HG03097 (cell line): ENCODE measurements around the gene SNRPD2.

Experiments used
- ATAC-seq: cut with Tn5 transposase; IDR thresholded peaks from one replicate; pipeline ENCODE4 v1.9.1; 2021; ENCODE audit not compliant: unreplicated experiment, low FRiP score

Gene SNRPD2

DNA sequence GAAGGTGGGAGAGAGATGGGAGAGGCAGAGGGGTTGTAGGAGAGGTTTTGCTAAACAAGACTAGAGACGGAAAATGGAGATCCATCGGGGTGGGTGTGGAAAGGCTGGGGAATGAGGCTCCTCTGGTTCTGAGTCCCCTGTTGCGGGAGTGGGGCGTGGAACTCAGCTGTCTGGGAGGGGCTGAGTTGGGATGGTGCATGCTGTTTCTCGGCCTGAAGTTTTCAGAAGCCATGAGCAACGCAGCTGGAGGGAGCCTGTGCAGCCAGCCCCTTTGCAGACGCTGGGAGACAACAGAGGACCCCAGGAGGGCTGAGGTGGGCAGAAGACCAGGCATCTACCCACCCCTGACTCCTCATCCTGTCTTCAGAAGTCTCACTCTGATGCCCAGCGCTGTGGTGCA lies 31.1 kb downstream of the SNRPD2 start:
- no peak for ATAC-seq

DNA sequence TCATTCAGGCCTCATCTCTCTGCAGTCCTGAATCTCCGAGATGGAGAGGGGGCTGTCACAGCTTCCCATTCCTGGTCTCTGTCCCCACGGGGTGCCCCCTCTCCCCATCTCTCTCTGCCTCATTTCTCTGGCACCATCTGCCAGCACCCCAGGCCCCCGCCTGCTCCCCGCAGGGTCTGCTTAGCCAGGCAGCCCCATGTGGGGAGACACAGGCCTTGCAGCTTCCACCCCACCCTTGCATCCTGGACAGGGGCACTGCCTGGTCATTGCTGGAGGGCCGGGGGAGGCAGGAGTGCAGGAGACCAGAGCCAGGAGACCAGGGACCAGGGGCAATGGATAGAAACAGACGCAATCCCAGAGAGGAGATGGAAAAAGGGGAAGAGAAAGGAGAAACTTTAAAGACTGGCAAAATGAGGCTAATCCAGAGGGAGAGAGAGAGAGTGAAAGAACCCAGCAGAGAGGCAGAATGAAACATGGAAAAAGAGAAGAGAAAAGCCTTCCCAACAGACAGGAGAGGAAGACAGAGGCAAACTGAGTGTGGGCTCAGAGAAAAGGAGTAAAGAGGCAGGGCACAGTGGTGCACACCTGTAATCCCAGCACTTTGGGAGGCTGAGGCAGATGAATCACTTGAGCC lies 32.5 kb downstream of the SNRPD2 start:
- no peak for ATAC-seq

DNA sequence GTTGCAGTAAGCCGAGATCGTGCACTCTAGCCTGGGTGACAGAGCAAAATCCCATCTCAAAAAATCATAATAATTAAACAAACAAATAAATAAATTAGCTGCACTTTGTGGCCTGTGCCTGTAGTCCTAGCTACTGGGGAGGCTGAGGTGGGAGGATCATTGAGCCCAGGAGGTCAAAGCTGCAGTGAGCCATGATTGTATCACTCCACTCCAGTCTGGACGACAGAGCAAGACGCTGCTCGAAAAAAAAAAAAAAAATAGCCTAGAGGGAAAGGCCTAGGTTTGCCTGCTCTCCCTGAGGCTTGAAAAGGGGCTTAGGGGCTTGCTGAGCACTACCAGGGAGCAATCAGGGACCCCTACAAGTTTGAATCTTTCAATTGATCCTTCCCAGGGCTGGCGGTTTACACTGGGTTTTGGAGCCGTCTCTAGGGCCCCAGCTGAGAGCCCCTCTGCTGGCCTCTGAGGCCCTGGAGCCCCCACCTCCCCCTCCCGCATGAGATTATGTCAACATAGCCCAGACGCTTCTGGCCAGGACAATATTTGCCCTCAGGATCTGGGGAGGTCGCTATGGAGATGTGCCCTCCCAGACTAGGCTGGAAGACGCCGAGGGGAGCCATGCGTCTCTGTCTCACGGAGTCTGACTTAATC lies 34.1 kb downstream of the SNRPD2 start:
- no peak for ATAC-seq

DNA sequence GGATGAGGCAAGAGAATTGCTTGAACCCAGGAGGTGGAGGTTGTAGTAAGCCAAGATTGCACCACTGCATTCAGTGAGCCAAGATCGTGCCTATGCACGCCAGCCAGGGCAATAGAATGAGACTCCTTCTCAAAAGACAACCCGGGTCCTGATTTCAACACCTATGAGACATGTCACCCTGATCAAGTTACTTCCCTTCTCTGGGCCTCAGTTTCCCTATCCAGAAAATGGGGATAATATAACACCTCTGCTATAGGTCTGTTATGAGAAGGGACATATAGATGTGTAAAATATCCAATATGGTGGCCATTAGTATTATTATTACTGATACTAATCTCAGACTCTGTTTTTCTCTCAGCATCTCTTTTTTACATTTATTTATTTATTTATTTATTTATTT lies 36.7 kb downstream of the SNRPD2 start:
- no peak for ATAC-seq

DNA sequence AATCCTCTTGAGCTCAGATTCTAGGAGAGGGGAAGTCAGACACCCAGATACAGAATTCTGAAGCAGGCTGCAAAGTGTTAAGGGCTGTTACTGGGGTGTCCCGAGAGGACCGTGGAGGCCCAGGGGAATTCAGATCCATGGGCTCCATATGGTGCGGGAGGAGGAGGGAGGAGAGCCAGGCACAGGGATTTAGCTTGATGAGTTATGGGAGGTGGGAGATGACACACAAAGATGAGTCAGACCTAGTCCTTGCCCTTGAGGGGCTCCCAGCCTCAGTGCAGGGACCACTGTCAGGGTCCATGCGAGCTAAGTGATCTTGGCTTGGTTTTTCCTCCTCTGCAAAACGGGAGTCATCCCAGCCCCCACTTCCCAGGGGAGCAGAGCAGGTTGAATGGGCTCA lies 38.1 kb downstream of the SNRPD2 start:
- no peak for ATAC-seq

DNA sequence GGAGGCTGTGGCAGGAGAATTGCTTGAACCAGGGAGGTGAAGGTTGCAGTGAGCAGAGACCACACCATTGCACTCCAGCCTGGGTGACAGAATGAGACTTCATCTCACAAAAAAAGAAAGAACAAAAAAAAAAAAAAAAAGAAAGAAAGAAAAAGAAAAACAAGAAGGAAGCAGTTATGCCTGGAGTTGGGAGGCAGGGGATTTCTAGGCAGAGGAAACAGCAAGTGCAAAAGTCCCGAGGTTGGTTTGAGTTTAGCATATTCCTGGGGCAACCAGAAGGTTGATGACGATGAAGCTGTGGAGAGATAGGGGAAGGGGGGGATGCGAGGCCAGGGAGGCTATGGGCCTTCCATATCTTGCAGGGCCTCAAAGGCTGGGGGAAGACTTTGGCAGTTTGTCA lies 41.0 kb downstream of the SNRPD2 start:
- no peak for ATAC-seq

DNA sequence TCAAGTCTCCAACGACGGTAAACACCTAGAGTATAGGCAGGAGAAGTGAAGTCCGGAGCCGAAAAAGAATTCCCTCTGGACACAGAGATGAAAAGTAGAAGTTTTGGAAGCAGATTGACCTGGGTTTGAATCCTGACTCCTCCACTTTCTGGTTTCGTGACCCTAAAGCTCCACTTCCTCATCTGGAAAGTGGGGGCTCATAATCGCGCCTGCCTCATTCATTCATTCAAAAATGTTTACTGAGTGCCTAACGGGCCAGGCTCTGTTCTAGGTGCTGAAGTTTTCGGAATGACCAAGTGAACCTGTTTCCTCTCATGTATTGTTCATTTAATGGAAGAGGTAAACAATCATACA lies 45.4 kb downstream of the SNRPD2 start:
- no peak for ATAC-seq

DNA sequence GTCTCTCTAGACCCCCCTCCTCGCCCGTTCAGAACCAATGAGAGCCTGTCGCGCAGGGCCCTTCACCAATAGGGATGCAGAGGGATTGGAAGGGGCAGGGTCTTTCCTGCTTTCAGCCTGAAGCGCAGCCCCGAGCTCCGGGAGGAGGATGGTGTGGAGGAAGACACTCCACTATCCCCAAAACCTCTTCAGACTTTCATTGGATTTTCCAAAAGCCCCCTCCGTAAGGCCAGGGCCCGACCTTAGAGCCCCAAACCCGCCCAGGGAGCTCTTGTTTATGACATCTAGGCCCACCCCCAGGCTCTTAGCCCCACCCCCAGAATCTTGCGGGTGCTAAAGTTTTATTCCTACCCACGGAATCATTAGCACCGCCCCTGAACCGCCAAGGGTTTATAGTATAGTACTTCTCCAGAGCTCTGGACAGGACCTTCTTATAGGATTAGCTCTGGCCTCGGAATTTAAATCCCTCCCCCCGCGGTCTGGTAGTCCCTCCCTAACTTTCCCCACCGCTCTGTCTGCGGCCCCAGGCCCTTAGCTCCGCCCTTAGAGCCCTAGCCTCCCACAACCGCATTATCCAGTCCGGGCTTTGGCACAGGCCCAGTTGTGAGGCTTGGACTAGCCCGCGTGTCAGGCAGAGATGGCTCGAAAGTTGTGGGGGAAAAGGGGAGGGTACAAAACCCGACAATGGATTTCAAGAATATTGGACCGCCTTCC lies 46.0 kb downstream of the SNRPD2 start:
- no peak for ATAC-seq

DNA sequence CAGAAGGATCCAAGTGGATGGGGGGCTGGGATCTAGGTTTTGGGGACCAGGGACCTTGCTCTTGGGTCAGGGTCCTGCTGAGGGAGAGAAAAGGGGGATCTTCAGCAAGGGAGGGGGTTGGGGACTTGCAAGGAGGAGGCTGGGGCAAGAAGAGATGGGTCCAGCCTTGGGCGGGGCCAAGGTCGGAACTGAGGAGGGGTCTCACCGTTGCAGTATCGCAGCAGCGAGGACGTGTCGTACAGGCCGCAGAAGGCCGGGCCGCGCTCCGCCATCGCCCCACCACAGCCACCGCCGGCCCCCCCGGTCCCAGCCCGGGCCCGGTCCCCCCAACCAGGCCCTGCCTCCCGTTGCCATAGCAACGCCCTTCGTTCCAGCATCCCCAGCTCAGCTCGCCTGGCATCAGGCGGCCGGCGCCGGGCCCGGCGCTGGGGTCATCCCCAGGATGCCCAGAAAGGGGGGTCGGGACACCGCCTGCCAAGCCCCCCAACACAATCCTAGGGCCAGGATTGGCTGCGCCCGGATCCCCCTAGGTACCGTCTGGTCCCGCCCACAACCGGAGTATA lies 46.6 kb downstream of the SNRPD2 start:
- ATAC-seq: no peak

DNA sequence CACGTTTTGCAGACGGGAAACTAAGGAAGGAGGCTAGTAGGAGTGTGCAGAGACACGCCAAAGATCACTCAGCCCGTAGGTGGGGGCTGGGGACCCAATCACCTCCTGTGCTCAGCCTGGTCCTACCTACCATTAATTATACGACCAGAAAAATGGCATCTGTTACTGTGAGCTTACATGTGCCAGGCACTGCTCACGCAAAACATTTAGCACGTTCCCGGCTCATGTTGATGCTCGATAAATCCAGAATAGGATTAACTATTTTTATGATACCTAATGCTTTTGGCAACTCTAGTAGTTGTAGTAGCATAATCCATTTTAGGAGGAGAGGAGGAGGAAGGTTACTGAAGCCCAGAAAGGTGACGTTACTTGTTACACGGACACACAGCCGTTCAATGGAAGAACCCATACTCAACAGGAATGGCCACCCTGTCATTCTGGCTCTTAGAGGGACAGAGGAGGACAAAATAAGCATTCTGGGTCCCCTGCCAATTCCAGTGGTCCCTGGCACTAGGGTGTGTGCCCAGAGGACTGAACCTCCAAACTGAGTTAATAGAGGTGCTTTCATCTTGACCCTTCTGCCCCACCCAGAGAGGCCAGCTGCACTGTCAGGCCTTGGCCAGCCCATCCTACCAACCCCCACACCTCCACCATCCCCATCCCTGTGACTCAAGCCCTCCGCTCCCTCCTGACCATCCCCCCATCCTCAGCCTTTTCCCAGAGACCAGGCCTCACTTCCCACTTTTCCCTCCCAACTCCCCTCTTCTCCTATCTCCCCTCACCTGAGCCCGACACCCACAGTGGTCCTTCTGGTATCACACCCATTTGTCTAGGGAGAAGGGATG lies 47.6 kb downstream of the SNRPD2 start:
- ATAC-seq: no peak

DNA sequence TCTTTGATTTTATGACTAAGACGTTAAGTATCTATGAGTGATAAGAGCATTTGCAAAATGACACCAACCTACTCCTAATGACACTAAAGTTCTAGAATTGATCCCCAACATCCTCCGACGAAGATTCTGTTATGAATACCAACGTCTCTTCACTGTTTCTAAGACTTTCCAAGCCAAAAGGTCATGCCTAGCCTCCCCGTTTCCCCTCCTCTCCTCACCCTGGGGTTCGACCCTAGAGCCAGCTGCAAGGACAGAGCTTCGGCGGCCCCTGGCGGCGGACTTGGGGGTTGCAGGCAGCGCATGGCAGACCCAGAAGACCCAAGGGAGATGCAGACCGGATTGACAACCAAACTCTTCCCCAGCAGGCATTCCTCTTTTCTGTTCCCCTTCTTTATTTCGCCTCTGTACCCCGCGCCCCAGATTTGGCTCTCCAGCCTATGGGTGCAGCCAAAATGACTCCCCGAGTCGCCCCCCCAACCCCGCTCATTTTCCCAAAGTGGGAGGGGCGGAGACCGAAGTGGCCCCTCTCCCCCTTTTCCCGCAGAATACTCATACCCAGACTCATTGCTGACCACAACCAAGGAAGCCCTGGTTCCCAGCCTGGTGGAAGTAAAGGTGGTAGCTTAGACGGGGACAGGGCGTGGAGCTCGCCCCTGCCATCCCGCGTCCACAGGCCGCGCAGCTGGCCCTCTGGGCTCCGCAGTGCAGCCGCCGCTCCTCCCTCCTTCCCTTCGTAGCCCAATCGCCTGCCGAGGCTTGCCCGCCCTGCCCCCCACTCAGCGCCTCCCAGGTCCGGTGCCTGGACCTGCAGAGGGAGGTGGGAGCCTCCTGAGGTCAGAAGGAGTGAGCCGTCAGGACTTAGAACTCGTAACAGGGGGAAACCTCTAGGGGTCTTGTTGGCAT lies 48.5 kb downstream of the SNRPD2 start:
- no peak for ATAC-seq

DNA sequence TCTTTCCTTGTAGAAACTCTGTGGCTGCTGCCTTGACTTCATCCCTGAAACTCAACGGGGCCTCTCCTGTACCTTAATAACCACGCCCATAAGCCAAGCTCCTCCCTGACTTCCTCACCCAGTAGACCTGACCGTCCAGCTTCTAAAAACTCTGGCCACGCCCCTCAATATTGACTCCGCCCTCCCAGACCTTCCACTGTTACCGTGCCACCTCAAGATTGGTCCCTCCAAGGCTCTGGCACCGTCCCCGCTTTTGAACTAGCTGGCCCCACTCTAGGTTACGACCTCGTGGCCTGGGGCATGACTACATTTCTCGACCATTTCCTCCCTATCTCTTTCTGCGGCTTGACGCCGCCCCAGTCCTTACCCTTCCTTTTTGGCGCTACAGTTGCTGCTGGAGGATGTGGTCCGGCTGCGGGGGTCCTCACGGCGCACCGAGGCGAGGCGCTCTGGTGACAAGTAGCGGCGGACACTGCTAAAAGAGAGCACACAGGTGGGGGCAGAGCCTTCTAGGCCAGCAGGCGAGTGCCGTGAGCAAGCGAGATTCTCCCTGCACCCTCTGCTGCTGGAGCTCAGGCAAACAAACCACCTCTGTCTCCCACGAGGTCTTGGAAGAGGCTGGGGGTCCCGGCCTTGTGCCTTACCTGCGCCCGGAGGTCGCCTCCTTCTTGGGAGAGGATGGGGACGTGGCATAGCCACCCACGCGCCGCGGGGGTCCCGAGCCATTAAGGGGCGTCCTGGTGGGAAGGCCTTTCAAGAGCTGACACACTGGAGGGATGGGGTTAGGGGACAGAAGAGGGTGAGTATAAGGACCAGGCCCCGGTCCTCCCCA lies 50.3 kb downstream of the SNRPD2 start:
- peak; percentile 41 for ATAC-seq

DNA sequence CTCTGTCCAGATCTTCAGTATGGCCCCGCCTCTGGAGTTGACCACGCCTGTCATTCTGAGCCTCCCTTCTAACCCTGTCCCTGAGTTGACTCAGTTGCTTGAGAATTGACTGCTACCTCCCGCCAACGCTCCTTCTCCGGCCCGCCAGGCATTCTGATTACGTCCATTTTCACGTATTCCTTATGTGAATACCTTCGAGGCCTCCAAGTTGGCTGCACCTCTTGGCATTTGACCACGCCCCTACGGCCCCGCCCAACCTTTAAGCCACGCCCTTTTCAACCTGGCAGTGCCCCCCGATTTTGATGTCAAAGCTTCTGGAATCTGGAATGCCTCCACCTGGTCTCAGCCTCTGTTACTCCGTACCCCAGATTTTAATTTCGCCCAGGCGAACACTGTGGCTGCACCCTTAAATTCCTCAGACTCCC lies 50.9 kb downstream of the SNRPD2 start:
- ATAC-seq: no peak

DNA sequence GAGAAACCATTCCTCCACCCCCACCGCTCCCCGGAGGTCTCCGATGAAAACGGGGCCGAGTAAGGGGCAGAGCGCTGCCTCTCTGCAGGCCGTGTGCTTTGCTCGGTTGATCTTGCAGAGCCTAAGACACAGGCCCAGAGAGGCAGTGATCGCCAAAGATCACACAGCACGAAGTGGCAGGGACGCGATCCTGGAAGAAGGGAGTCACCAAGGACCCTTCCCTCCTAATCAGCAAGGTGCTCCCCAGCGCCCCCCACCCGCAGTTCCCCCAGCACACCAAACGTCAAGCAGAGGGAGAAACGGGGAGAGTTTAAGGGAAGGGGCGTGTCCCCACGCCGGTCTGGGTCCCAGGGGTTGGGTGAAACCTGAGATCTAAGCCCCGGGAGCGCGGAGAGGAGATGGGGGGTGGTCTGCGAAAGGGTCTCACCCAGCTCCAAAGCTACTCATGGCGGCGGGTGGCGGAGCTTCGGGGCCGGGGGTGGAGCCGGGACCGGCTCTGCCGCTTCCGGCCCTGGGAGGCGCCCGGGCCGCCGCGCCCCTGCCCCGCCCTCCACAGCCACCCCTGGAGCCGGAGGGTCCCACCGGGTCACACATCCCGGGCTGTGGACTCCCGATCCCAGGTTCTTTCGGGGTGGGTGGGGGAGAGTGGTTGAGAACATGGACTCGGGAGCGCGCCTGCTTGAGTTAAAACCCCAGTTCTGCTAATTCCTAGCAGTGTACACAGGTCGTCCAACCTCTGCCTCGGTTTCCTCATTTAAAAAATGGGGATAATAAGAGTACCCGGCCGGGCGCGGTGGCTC lies 52.6 kb downstream of the SNRPD2 start, which contains the start of gene EML2:
EML2 (minus strand) TSS at position 468 of the 800 bp plus-strand sequence; CDS start at position 447, 21 bp downstream.
- no peak for ATAC-seq

DNA sequence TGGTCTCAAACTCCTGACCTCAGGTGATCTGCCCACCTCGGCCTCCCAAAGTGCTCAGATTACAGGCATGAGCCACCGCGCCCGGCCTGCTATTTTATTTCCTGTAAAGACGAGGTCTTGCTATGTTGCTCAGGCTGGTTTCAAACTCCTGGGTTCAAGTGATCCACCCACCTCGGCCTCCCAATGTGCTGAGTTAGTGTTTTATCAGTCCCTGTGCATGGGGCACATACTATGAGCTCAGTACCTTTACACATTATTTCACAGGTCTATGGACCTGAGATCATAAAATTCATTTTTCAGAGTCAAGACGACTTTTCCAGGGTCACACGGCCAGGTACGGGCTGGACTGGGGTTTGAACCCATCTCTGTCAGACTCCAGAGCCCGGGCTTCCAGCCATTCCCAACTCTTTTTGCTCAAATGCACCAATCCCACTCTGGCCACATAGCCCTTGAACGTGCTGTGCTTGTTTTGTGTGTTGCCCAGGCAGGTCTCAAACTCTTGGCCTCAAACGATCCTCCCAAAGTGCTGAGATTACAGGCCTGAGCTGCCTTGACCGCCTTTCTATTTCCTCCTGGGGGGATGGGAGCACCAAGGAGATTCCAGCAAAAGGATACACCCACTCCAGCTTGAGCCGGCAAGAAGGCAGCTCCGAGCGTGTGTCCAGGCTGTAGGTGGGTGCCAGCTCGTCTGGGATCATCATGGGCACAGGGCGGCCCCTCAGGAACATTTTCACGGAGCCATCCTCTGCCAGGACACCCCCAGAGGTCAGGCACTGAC lies 53.7 kb downstream of the SNRPD2 start:
- ATAC-seq: no peak
